HG03432 (cell line): ENCODE measurements around the gene CBLN4.

ENCODE experiments used
- ATAC-seq: cut with Tn5 transposase; IDR thresholded peaks from one replicate; pipeline ENCODE4 v1.9.1; 2021; ENCODE audit warnings: mild to moderate bottlenecking, moderate library complexity; ENCODE audit not compliant: unreplicated experiment

CBLN4 gene

DNA sequence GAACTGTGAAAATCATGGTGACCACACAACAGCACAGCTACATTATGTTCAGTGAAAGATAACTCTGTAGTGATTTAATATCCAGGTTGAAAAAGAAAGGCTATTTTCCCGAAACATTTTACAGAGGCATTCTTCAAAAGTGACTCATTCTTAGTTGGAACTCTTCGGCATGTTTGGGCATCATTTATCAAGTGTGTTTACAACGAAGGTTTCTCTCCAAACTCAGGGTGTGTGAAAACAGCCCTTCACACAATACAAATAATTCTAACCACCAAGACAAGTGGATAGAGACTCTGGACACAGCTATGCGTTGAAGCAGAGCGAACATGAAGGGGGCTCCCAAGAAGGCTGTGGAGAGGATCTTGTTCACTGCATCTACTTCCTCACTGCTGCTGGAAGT is 57.6 kb downstream of the CBLN4 start:
- ATAC-seq: no peak
